Activated CD8-positive, alpha-beta memory T cell treated with anti-CD3 and anti-CD28 coated beads, Interleukin-2, amount 10 ng/mL, durations not matched to agents 7 days and 5 days (primary cell): ENCODE results near the gene KCNF1. TPM values are rescaled to one million over a fixed set of nuclear protein-coding genes. Genes with fewer than 3 reads are reported as not detected.

ENCODE experiments used
- ATAC-seq: fragments of 150-1000 bp; cut with Tn5 transposase; one replicate; pipeline ENCODE4 v1.10.0; 2021; ENCODE audit warnings: moderate library complexity
- CTCF ChIA-PET: fragments of 350-600 bp; sonication (Branson Sonifier 250); formaldehyde crosslinking; loops from one replicate; lab custom pipeline; 2021; ENCODE audit warnings: antibody characterized with exemption; lab: Charles Lee
- DNase-seq: peaks from one replicate; pipeline ENCODE4 v3.0.0-alpha.2; 2020
- H3K27ac Mint-ChIP-seq: one replicate; pipeline ENCODE4 v1.8.0; 2021; ENCODE audit warnings: mild to moderate bottlenecking, mixed read lengths
- H3K27me3 Mint-ChIP-seq: one replicate; pipeline ENCODE4 v1.8.0; 2021; ENCODE audit warnings: mixed read lengths
- H3K36me3 Mint-ChIP-seq: one replicate; pipeline ENCODE4 v1.8.0; 2021; ENCODE audit warnings: mild to moderate bottlenecking, mixed read lengths
- H3K4me1 Mint-ChIP-seq: one replicate; pipeline ENCODE4 v1.8.0; 2021; ENCODE audit warnings: mixed read lengths
- H3K4me3 Mint-ChIP-seq: one replicate; pipeline ENCODE4 v1.8.0; 2021; ENCODE audit warnings: mild to moderate bottlenecking, moderate library complexity, mixed read lengths
- H3K9me3 Mint-ChIP-seq: one replicate; pipeline ENCODE4 v1.8.0; 2022; ENCODE audit warnings: low read depth, mixed read lengths
- total RNA-seq, 2 experiments: library from RNA; stranded (reverse); gene quantifications; one replicate each; pipeline ENCODE4 v1.2.3, GENCODE V29; 2021

KCNF1 gene
- total RNA-seq, 2 experiments from 2014 or later: not detected

- ATAC-seq (no peak), DNase-seq (no peak)
- Mint-ChIP-seq H3K27me3 (peaks cover 21% of the 10 kb centered on the region), H3K9me3 (no peaks in the 10 kb centered on the region), H3K27ac (no peak overlapping the region), H3K4me1 (peaks cover 16% of the 10 kb centered on the region), H3K36me3 (no peaks in the 10 kb centered on the region), H3K4me3 (no peak overlapping the region)
- CTCF ChIA-PET: no interaction called here
Observed at GRCh38 chr2:10884574-10884975, 27.2 kb upstream of the KCNF1 start.

DNA sequence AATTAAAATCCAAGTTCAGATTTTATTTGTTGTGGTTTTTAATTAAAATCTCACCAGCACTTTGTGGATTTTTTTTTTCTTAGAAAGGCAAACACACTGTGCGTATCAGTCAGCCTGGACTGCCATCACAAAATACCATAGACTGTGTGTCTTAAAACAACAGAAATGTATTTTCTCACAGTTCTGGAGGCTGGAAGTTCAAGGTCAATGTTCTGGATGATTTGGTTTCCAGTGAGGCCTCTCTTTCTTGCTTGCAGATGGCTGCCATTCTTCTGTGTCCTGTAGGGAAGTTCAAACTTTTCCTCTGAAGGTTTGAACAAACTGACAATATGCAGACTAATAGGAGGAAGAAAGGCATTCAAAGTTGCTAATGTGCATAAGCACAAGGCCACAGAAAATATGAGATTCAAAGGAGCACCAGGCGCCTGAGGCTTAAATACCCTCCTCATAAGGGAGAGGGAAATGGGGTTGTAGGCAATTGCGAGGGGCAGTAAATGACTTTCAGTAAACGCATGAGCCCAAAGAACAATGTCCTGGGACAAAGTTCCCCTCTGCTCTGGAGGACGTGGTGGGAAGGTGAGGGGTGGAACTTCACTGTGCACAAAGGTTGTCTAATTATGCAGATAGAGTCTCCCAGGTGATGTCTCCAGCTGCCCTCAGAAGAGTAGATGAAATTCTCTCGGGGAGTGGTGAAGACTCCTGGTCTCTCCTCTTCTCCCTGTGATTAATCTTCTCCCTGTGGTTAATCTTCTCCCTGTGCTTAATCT, 26.5 kb upstream of the KCNF1 start:
- CTCF ChIA-PET: no interaction called here
- Mint-ChIP-seq H3K9me3 (no peaks in the 10 kb centered on the region), H3K27ac (no peak overlapping the region), H3K27me3 (peaks cover 23% of the 10 kb centered on the region), H3K36me3 (no peaks in the 10 kb centered on the region), H3K4me3 (no peak overlapping the region), H3K4me1 (peaks cover 13% of the 10 kb centered on the region)
- ATAC-seq: no peak
- no peak for DNase-seq

DNA sequence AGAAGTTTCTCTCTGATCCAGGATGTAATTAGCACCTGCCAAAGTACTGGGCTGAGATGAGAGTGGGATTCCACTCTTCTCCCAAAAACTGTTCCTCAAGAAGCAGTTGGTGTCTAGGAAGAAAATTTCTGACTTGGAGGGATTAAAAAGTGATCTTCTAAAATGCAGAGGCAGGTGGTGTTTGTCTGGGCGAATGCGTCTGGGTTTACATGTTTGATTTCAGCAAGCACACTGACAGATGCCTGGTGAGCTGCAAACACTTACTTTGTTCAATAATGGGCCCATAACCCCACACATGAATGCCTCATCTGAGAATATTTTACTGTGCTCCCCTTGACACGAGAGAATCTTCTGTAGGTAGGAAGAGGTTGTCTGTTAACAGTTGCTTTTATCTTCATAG, 24.3 kb upstream of the KCNF1 start:
- CTCF ChIA-PET: interaction anchor here (1.1 to 1.3 kb wide), 2 partner anchors 22 to 52 kb away, joined by 3 to 4 read pairs; no protein-coding TSS in a partner anchor
- peaks cover 27% of the 10 kb centered on the region for H3K27me3 Mint-ChIP-seq
- DNase-seq (no peak), ATAC-seq (no peak)
- H3K27ac Mint-ChIP-seq: no peak overlapping the region
- no peaks in the 10 kb centered on the region for H3K36me3 Mint-ChIP-seq
- peaks cover 7% of the 10 kb centered on the region for H3K4me1 Mint-ChIP-seq
- no peaks in the 10 kb centered on the region for H3K9me3 Mint-ChIP-seq
- no peak overlapping the region for H3K4me3 Mint-ChIP-seq

DNA sequence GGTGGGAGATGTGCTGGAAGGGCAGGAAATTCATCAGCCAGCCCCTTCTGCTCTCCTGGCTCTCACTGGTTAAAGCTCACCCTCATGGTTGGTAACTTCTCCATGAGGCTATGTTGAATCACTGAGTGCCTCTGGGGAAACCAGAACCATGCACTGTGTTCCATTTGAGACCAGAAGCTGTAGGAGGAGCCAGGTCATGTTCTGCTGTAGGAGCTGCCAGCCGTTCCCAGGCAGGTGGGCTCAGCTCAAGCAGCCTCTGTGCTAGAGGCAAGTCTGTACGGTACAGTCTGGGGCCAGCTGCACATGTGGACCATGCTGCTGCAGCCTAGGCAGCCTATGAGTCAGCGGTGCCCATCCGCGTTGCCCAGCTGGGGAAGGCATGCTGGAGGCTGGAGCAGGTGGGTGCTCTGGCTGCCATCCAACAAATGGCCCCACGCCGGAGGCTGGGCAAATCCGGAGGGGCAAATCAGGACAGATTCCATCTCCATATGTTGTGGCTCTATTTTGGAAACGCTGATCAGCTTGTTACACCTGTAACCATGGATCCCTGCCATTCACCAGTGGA, 22.0 kb upstream of the KCNF1 start:
- Mint-ChIP-seq H3K9me3 (no peaks in the 10 kb centered on the region), H3K36me3 (no peaks in the 10 kb centered on the region), H3K27me3 (peaks cover 30% of the 10 kb centered on the region), H3K4me3 (no peak overlapping the region), H3K4me1 (peaks cover under 1% of the 10 kb centered on the region), H3K27ac (no peak overlapping the region)
- ATAC-seq (no peak), DNase-seq (no peak)
- CTCF ChIA-PET: interaction anchor here (0.6 kb wide), 1 partner anchor 146 kb away, joined by 3 read pairs; no protein-coding TSS in a partner anchor

GRCh38 chr2:10890706-10891270, 20.9 kb upstream of the KCNF1 start:
- CTCF ChIA-PET: no interaction called here
- Mint-ChIP-seq H3K4me1 (no peaks in the 10 kb centered on the region), H3K27me3 (peaks cover 23% of the 10 kb centered on the region), H3K27ac (no peak overlapping the region), H3K36me3 (no peaks in the 10 kb centered on the region), H3K4me3 (no peak overlapping the region), H3K9me3 (no peaks in the 10 kb centered on the region)
- DNase-seq (no peak), ATAC-seq (no peak)

GRCh38 chr2:10891390-10891789, 20.3 kb upstream of the KCNF1 start:
- no peaks in the 10 kb centered on the region for H3K4me1 Mint-ChIP-seq
- H3K36me3 Mint-ChIP-seq: no peaks in the 10 kb centered on the region
- ATAC-seq: no peak
- CTCF ChIA-PET: interaction anchor here (0.7 kb wide), 1 partner anchor 57 kb away, joined by 3 read pairs; no protein-coding TSS in a partner anchor
- H3K4me3 Mint-ChIP-seq: no peak overlapping the region
- no peak overlapping the region for H3K27ac Mint-ChIP-seq
- no peak for DNase-seq
- peaks cover 26% of the 10 kb centered on the region for H3K27me3 Mint-ChIP-seq
- H3K9me3 Mint-ChIP-seq: no peaks in the 10 kb centered on the region

DNA sequence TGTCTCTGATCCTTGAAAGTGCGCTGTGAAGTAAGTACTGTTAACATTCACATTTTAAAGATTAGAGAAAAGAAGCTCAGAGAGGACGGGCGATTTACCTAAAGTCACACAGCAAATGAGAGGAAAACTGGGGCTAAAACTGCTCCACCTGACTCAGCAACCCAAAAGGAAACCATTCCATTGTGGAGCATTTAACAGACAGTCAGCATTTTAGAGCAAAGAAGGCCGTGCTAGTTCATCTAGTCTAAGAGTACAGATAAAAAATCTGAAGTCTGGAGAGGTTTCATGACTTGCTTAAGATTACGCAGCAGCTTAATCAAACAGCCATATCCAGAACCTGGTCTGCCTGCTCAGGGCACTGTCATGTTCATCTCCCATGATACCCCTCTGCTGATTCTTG, 19.9 kb upstream of the KCNF1 start:
- H3K27me3 Mint-ChIP-seq: peaks cover 25% of the 10 kb centered on the region
- H3K9me3 Mint-ChIP-seq: no peaks in the 10 kb centered on the region
- ATAC-seq (no peak), DNase-seq (no peak)
- no peak overlapping the region for H3K4me3 Mint-ChIP-seq
- no peaks in the 10 kb centered on the region for H3K36me3 Mint-ChIP-seq
- no peaks in the 10 kb centered on the region for H3K4me1 Mint-ChIP-seq
- CTCF ChIA-PET: interaction anchor here (0.7 kb wide), 1 partner anchor 58 kb away, joined by 3 read pairs; no protein-coding TSS in a partner anchor
- no peak overlapping the region for H3K27ac Mint-ChIP-seq

- CTCF ChIA-PET: no interaction called here
- H3K36me3 Mint-ChIP-seq: no peaks in the 10 kb centered on the region
Observed at GRCh38 chr2:10892316-10892715, 19.4 kb upstream of the KCNF1 start.

GRCh38 chr2:10892796-10893350, 18.9 kb upstream of the KCNF1 start:
- Mint-ChIP-seq H3K9me3 (no peaks in the 10 kb centered on the region), H3K4me3 (no peak overlapping the region), H3K4me1 (no peaks in the 10 kb centered on the region), H3K27me3 (peaks cover 24% of the 10 kb centered on the region), H3K36me3 (no peaks in the 10 kb centered on the region), H3K27ac (no peak overlapping the region)
- CTCF ChIA-PET: no interaction called here
- DNase-seq: no peak
- ATAC-seq: no peak

More at GRCh38 chr2:10892316-10892715, 19.4 kb upstream of the KCNF1 start:
- Mint-ChIP-seq H3K4me1 (no peaks in the 10 kb centered on the region), H3K9me3 (no peaks in the 10 kb centered on the region), H3K4me3 (no peak overlapping the region), H3K27me3 (peaks cover 27% of the 10 kb centered on the region), H3K27ac (no peak overlapping the region)
- DNase-seq: no peak
- ATAC-seq: no peak

GRCh38 chr2:10894264-10894935, 17.3 kb upstream of the KCNF1 start:
- Mint-ChIP-seq H3K36me3 (no peaks in the 10 kb centered on the region), H3K4me3 (no peak overlapping the region), H3K9me3 (no peaks in the 10 kb centered on the region), H3K27ac (no peak overlapping the region), H3K27me3 (peaks cover 36% of the 10 kb centered on the region), H3K4me1 (no peaks in the 10 kb centered on the region)
- CTCF ChIA-PET: interaction anchor here (1.7 kb wide), 1 partner anchor 59 kb away, joined by 4 read pairs; no protein-coding TSS in a partner anchor
- ATAC-seq (no peak), DNase-seq (no peak)

DNA sequence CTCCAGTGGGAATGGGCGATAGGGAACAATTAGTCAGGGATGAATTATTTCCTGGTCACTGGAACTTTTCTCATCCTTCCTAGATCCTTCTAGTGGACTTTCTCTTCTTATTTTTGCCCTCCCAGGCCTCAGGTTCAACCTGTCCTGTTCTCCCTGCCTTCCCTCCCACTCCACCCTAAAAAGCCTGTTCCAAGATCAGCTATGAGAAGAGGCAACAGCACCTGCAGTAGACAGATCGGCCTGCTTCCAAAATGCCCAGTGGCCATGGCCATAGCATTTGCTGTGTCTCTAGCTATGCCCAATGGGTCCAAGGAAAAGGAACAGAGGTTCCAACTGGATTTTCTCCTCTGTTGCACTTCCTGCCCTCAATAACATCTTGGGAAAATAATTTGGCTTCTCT, 16.5 kb upstream of the KCNF1 start:
- no peaks in the 10 kb centered on the region for H3K36me3 Mint-ChIP-seq
- peaks cover 36% of the 10 kb centered on the region for H3K27me3 Mint-ChIP-seq
- H3K27ac Mint-ChIP-seq: no peak overlapping the region
- no peaks in the 10 kb centered on the region for H3K4me1 Mint-ChIP-seq
- ATAC-seq (no peak), DNase-seq (no peak)
- no peak overlapping the region for H3K4me3 Mint-ChIP-seq
- no peaks in the 10 kb centered on the region for H3K9me3 Mint-ChIP-seq
- CTCF ChIA-PET: interaction anchor here (1.7 kb wide), 1 partner anchor 60 kb away, joined by 4 read pairs; no protein-coding TSS in a partner anchor

- CTCF ChIA-PET: no interaction called here
- no peak overlapping the region for H3K4me3 Mint-ChIP-seq
- no peak for ATAC-seq
- H3K9me3 Mint-ChIP-seq: no peaks in the 10 kb centered on the region
- no peak for DNase-seq
- H3K4me1 Mint-ChIP-seq: no peaks in the 10 kb centered on the region
- no peaks in the 10 kb centered on the region for H3K36me3 Mint-ChIP-seq
- peaks cover 30% of the 10 kb centered on the region for H3K27me3 Mint-ChIP-seq
- no peak overlapping the region for H3K27ac Mint-ChIP-seq
Observed at GRCh38 chr2:10897956-10898355, 13.8 kb upstream of the KCNF1 start.
